Measurements from ENCODE around the gene SLC22A14.

- TF ChIP-seq POLR2A (IDR thresholded peaks at IDR 0.05; ENCODE audit: low read depth, low read length), result no peak
- no peak for TF ChIP-seq POLR2AphosphoS5 (IDR thresholded peaks at IDR 0.05; ENCODE audit: low read depth, low read length)
Measured at GRCh38 chr3:38276917-38277630, 5.0 kb upstream of the SLC22A14 start.

Data from GM12892 (cell line).